Sigmoid colon (tissue), 4 donors: ENCODE results near the gene SOX6.

ENCODE experiments used
- CTCF ChIP-seq, 4 experiments: fragments of 450-650 bp in 3 of 4; fragments of 200-600 bp in 1 of 4; IDR thresholded peaks; one replicate each; pipeline ENCODE4 v1.5.1; 2016 to 2019; ENCODE audit warnings: antibody characterized with exemption in 4 of 4, mild to moderate bottlenecking in 3 of 4, moderate library complexity in 2 of 4
- EP300 ChIP-seq, 4 donors: sonication (generic); formaldehyde crosslinking; IDR thresholded peaks; one replicate each; pipeline ENCODE4 v1.6.1; 2017; ENCODE audit warnings: antibody characterized with exemption in 4 of 4
- POLR2A ChIP-seq, 2 donors: fragments of 450-650 bp; IDR thresholded peaks; one replicate each; pipeline ENCODE4 v1.6.1; 2016; ENCODE audit warnings: antibody characterized with exemption in 2 of 2, mild to moderate bottlenecking in 2 of 2, moderate library complexity in 2 of 2
- POLR2AphosphoS5 ChIP-seq, 4 donors: sonication (generic); formaldehyde crosslinking; IDR thresholded peaks; one replicate each; pipeline ENCODE4 v1.6.1; 2017; ENCODE audit warnings: antibody characterized with exemption in 4 of 4

DNA sequence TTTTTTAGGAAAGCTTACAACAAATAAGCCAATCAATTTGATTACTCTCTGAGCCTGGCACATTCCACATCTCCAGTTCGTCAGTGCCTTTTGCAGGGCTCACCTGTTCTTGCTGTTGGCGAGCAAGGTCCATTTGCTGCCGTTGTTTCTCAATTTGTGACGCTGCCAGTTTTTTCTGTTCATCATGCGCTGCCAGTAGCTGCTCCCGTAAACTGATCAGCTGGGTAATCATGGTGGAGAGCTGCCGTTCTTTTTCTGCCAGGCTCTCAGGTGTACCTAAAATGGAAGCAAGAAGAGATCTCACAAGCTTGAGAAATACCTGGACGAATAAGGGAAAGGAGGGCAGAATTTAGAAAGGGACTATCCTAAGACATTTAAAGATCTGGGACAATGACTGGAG, 169.7 kb downstream of the SOX6 start:
- TF ChIP-seq CTCF (IDR thresholded peaks at IDR 0.05), result no peak
- TF ChIP-seq POLR2A (IDR thresholded peaks at IDR 0.05), result no peak
- TF ChIP-seq POLR2AphosphoS5 (IDR thresholded peaks at IDR 0.05), result no peak
- no peak for TF ChIP-seq EP300 (IDR thresholded peaks at IDR 0.05)
